Ovary (tissue), 3 donors: Measurements from ENCODE around the gene CMPK2.

Experiments used
- POLR2A ChIP-seq: fragments of 450-650 bp; IDR thresholded peaks from one replicate; pipeline ENCODE4 v1.6.1; 2017; ENCODE audit warnings: antibody characterized with exemption, mild to moderate bottlenecking, moderate library complexity
- TF ChIP-seq, protein P1 (sequence below), 3 donors: fragments of 450-650 bp in 2 of 3; fragments of 200-600 bp in 1 of 3; IDR thresholded peaks; one replicate each; pipeline versions ENCODE4 v1.5.1 to v1.8.0; 2016 to 2022; ENCODE audit warnings: antibody characterized with exemption in 3 of 3, mild to moderate bottlenecking in 1 of 3
- donor health status: DM: no; HTN: no; CAD: no.

DNA sequence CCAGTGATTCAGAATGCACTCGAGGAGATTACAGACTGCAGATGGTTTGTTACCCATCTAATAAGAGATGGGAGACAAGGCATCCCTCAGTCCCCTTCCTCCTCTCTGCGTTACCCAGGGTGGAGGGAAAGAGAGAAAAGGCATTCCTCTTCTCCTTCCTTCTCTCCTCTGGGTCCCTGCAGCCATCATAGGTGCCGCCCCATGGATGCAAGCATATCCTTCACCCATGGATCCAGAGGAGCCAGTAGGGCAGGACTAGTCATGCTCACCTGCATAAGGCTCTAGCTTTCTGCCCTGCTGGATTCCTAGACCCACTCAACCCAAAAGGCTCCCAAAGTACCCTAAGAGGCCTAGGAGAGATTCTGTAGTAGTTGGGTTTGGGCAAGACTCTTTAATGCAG, 20.4 kb downstream of the CMPK2 start:
- TF ChIP-seq, protein P1, sequence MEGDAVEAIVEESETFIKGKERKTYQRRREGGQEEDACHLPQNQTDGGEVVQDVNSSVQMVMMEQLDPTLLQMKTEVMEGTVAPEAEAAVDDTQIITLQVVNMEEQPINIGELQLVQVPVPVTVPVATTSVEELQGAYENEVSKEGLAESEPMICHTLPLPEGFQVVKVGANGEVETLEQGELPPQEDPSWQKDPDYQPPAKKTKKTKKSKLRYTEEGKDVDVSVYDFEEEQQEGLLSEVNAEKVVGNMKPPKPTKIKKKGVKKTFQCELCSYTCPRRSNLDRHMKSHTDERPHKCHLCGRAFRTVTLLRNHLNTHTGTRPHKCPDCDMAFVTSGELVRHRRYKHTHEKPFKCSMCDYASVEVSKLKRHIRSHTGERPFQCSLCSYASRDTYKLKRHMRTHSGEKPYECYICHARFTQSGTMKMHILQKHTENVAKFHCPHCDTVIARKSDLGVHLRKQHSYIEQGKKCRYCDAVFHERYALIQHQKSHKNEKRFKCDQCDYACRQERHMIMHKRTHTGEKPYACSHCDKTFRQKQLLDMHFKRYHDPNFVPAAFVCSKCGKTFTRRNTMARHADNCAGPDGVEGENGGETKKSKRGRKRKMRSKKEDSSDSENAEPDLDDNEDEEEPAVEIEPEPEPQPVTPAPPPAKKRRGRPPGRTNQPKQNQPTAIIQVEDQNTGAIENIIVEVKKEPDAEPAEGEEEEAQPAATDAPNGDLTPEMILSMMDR (IDR thresholded peaks at IDR 0.05): no peak
- no peak for TF ChIP-seq POLR2A
